ENCODE measurements around the gene PPP2R3B.

PPP2R3B gene

GRCh38 chrX:405149-405548 lies 18.4 kb upstream of the PPP2R3B start:
- H3K9me3 ChIP-seq = no peaks in the 10 kb centered on the region
- no peak for DNase-seq
- H3K4me3 ChIP-seq (ENCODE audit: low read depth, low read length) = no peak overlapping the region
- H3K36me3 ChIP-seq = no peaks in the 10 kb centered on the region
- TF ChIP-seq CTCF (IDR thresholded peaks at IDR 0.05; ENCODE audit: low read depth, low read length) = no peak
- H3K4me1 ChIP-seq = no peaks in the 10 kb centered on the region
- no peaks in the 10 kb centered on the region for H3K27me3 ChIP-seq

- Histone ChIP-seq H3K4me3 (ENCODE audit: low read depth, low read length) (no peak overlapping the region), H3K9me3 (no peaks in the 10 kb centered on the region), H3K36me3 (no peaks in the 10 kb centered on the region), H3K27me3 (no peaks in the 10 kb centered on the region), H3K4me1 (no peaks in the 10 kb centered on the region)
- TF ChIP-seq CTCF (IDR thresholded peaks at IDR 0.05; ENCODE audit: low read depth, low read length) = no peak
- DNase-seq = no peak
Observed at GRCh38 chrX:404656-405055, 17.9 kb upstream of the PPP2R3B start.

- Histone ChIP-seq H3K36me3 (no peaks in the 10 kb centered on the region), H3K4me1 (no peaks in the 10 kb centered on the region), H3K4me3 (ENCODE audit: low read depth, low read length) (no peak overlapping the region), H3K9me3 (no peaks in the 10 kb centered on the region), H3K27me3 (no peaks in the 10 kb centered on the region)
- TF ChIP-seq CTCF (IDR thresholded peaks at IDR 0.05; ENCODE audit: low read depth, low read length) = no peak
- DNase-seq = no peak
Observed at GRCh38 chrX:402857-403256, 16.1 kb upstream of the PPP2R3B start.

GRCh38 chrX:400258-400657 lies 13.6 kb upstream of the PPP2R3B start:
- Histone ChIP-seq H3K9me3 (no peaks in the 10 kb centered on the region), H3K36me3 (no peaks in the 10 kb centered on the region), H3K4me1 (no peaks in the 10 kb centered on the region), H3K4me3 (ENCODE audit: low read depth, low read length) (no peak overlapping the region), H3K27me3 (no peaks in the 10 kb centered on the region)
- no peak for DNase-seq
- no peak for TF ChIP-seq CTCF (IDR thresholded peaks at IDR 0.05; ENCODE audit: low read depth, low read length)

GRCh38 chrX:397575-397974 lies 10.9 kb upstream of the PPP2R3B start:
- H3K36me3 ChIP-seq = no peaks in the 10 kb centered on the region
- no peak overlapping the region for H3K4me3 ChIP-seq (ENCODE audit: low read depth, low read length)
- no peak for TF ChIP-seq CTCF (IDR thresholded peaks at IDR 0.05; ENCODE audit: low read depth, low read length)
- no peak for DNase-seq
- no peaks in the 10 kb centered on the region for H3K27me3 ChIP-seq
- H3K9me3 ChIP-seq = no peaks in the 10 kb centered on the region
- H3K4me1 ChIP-seq = no peaks in the 10 kb centered on the region

- no peak for TF ChIP-seq CTCF (IDR thresholded peaks at IDR 0.05; ENCODE audit: low read depth, low read length)
- Histone ChIP-seq H3K9me3 (no peaks in the 10 kb centered on the region), H3K27me3 (no peaks in the 10 kb centered on the region), H3K4me3 (ENCODE audit: low read depth, low read length) (no peak overlapping the region), H3K4me1 (no peaks in the 10 kb centered on the region), H3K36me3 (no peaks in the 10 kb centered on the region)
- no peak for DNase-seq
Observed at GRCh38 chrX:394830-395229, 8.1 kb upstream of the PPP2R3B start.

Data from BE2C (cell line).